NOMO-1 treated with dmso at 0.1 percent for 144 hours (cell line): ENCODE measurements around the gene FSCB.
"Not testable (repeated sequence)": the region's sequence is repeated elsewhere in the genome, so short reads cannot be mapped to it uniquely, and the experiment has no call there.

Experiments
- DNase-seq: peaks from one replicate; lab custom pipeline; 2025; ENCODE audit not compliant: unreplicated experiment; lab: John Stamatoyannopoulos, UW

FSCB gene

GRCh38 chr14:44507183-44507582, at the start of gene FSCB:
FSCB (minus strand) TSS chr14:44507283; CDS start chr14:44506987, 296 bp downstream.
- no peak for DNase-seq

DNA sequence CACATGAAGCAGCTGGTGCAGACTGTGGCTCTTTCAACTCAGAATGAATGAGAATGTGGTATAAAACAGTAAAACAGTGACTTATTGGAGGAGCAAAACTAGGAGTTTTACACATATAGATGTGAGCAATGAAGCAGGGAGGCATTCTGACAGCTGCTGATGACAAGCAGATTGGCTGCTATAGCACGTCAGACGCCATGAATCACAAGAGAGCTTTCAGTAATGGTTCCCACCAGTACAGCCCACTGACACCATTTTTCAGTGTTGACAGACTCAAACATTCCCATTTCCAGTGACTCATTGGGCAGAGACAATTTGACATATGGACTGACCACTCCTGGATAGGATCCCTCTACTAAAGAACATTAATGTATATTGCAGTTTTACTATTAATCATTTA, 24.6 kb upstream of the FSCB start:
- DNase-seq = no peak

- DNase-seq = no peak
Observed at GRCh38 chr14:44530475-44530874, 23.4 kb upstream of the FSCB start.

DNA sequence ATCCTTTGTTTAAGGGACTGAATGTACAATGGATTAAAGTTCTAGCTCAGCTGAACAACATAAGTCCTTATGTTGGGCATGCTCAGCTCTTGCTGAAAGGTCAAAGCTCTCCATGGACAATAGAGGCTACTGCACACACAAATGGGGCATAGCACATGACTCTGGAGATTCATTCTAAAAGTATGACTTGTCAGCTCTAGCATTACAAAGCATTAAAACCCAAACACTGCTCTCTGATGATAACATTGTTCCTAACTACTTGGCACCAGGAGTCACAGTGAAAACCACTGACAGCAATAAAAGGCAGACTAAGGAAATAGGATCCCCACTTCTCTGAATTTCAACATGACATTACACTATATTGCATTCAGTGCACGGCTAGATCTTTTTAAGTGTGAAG, 21.9 kb upstream of the FSCB start:
- no peak for DNase-seq

DNA sequence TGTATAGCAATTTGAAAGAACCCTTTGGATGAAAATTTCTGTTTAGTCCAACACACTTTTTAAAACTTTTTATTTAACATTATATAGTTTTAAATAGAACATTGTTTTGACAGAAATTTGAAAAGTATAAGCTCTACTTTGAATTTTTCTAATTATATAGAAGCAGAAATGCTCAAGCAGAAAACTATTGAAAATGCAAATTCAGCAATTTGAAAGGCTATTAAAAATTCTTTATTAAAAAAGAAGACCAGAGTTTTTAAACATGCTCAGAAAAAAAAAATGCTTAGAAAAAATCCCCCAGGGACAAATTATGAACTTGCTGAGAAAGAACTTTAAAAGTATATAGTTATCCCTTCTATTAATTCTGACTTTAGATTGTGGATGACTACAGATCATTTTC, 21.1 kb upstream of the FSCB start:
- no peak for DNase-seq

GRCh38 chr14:44525237-44525636, 18.2 kb upstream of the FSCB start:
- DNase-seq = no peak

- DNase-seq = not testable (repeated sequence)
Observed at GRCh38 chr14:44515668-44516067, 8.6 kb upstream of the FSCB start.

- DNase-seq = no peak
Observed at GRCh38 chr14:44508834-44509233, 1.8 kb upstream of the FSCB start.

- DNase-seq = no peak
Observed at GRCh38 chr14:44505588-44505987, 1.5 kb downstream of the FSCB start.

DNA sequence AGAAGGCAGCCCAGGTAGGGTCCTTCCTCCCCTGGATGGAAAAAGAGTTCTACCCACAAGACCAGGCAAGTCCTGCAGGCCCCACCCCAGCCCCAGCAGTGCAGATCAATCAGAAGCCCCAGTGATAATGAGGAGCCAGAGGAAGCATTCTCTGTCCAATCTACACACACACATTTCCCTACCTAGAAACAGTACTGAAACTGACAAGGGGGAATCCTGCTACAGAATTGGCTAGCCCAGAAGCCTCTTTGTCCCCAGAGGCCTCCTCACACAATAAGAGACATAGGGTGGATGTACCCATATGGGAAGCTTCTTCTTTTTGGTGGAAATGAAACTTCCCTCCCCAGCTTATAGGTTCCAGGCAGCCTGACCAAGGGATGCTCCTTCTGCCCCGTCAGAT, 9.9 kb downstream of the FSCB start:
- DNase-seq = no peak

- DNase-seq = no peak
Observed at GRCh38 chr14:44494137-44494536, 12.9 kb downstream of the FSCB start.

GRCh38 chr14:44490966-44491365, 16.1 kb downstream of the FSCB start:
- no peak for DNase-seq

DNA sequence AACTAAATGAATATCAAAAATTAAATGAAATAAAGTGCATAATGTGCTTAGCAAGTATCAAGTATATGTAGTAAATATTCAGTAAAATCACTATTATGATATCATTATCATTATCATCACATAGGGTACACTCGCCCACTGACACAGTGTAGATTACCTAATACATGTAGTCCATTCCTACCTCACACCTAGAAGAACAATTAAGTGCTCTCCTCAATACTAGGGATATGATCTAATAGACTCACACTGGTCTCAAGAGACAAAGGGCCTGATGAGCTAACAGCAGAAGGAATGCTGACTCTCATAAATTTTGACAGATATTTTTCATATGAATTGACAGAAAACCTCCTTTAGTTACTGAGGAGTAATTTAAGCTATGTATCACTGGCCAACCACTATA, 29.1 kb downstream of the FSCB start:
- DNase-seq = no peak

DNA sequence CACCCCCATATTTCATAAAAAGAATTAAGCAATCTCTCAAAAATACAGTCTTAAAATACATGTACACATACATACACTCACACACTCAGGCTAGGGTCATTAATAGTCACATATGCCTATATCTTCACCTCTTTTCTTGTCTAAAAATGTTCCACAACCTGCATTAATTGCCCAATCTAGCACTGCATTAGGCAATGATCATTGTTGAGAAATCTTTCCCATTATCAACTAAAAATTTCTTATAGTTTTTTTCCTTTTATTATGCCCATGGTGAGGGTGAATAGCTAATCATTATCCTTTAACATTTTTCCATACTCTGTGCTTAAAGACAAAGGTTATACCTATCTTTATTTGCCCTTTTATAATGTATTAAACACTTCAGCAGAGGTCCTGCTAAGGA, 38.3 kb downstream of the FSCB start:
- DNase-seq = no peak

DNA sequence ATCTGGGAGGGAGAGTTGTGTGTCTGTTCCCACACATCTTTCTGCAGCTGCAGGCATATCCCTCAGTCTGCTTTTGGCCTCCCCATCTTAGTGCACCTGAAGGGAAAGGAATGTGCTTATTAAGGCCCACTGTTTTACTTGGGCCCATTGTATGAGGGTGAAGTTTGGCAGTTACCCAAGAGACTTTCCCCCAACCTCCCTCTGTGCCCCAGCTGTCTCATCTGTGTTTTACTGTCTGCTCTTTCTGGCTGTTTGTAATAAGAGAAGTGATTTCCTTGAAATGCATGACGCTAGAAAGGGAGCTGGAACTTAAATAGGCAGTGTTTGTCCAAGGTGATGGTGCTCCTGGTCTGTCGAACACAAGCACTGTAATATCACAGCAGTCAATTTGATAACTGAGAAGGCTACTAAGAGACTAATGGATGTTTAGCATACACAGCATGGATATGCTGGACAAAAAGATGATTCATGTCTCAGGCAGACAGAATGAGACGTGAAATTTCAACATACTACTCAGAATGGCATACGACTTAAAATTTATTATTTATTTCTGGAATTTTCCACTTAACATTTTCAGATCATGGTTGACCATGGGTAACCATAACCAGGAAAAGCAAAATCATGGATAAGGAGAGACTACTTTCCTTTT, 43.6 kb downstream of the FSCB start:
- no peak for DNase-seq

DNA sequence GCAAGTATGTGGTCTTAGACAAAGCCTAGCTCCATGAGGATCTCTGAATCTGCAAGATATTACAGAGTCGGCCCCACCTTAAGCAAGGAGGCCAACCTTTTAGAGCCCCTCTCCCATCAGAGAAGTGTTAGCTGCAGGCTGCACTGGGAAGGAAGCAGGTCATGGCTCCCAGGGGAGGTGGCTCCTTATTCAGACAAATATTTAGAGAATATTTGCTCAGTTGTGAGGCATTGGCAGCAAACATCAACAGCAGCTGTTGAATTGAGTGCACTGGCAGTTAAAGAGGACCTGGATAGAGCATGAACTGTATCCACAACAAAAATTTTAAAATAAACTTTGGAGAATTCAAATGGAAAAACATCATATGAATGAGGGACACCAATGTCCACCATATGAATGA, 44.7 kb downstream of the FSCB start:
- DNase-seq = no peak

DNA sequence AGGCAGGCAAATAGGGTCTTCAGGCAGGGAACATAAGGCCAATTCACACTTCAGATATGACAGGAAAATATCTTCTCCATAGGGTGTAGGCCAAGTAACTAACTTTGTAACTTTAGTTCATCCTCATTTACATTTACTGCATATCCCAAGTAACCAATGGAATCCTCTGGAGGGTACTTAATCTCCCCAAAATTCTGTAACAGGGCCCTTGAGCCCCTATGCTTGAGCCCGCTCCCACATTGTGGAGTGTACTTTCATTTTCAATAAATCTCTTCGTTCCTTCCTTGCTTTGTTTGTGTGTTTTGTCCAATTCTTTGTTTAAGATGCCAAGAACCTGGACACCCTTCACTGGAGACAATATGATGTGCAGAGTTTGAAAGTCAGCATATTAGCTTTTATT, 45.3 kb downstream of the FSCB start:
- DNase-seq = no peak
